ENCODE measurements around the gene COL16A1.

The COL16A1 gene

DNA sequence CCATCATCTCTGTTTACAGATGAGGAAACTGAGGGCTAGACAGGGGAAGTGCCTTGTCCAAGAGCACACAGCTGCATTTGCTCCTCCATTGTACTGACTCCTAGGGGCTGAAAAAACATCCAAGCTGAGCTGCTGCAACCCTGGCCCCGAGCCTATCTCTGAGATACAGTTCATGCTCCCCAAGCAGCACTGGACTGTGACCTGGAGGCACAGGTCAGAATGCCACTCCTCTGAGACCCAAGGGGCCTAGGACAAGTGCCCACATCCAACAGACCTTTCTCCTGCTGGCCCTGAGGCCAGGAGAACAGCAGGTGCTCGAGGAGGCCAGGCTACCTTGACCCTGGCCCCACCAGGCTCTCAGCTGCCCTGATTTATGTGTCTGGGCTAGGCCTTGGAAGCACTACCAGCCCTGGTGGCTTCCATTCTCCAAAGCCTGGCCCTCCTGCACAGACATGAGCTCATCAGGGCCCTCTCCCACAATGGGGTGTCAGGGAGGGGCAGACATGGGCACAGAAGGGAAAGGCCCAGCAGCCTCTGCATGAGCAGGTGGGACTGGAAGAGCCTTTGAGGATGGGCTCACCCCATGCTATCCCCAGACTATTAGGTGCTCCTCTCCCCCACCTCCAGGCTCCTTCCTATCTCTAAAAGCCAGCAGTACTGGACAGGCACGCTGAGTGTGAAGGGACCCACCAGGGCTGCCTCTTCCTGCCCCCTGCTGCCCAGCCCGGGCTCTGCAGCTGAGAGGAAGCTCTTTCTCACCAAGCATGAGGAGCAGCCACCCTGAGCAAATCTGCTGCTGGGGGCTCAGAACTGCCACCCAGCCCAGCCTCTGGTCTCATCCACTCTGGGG lies 41.5 kb upstream of the COL16A1 start:
- no peaks in the 10 kb centered on the region for H3K27me3 ChIP-seq (ENCODE audit: control insufficient read depth, insufficient read depth, low read length)
- no peak overlapping the region for H3K27ac ChIP-seq (ENCODE audit: low read length)
- no peaks in the 10 kb centered on the region for H3K36me3 ChIP-seq (ENCODE audit: control insufficient read depth, low read depth, low read length)
- H3K9me3 ChIP-seq (ENCODE audit: control insufficient read depth, low read depth, low read length): no peaks in the 10 kb centered on the region
- H3K4me1 ChIP-seq (ENCODE audit: control insufficient read depth, low read depth, low read length): peaks cover 7% of the 10 kb centered on the region
- no peak overlapping the region for H3K9ac ChIP-seq (ENCODE audit: low read length)
- no peak overlapping the region for H3K4me3 ChIP-seq (ENCODE audit: low read length)

DNA sequence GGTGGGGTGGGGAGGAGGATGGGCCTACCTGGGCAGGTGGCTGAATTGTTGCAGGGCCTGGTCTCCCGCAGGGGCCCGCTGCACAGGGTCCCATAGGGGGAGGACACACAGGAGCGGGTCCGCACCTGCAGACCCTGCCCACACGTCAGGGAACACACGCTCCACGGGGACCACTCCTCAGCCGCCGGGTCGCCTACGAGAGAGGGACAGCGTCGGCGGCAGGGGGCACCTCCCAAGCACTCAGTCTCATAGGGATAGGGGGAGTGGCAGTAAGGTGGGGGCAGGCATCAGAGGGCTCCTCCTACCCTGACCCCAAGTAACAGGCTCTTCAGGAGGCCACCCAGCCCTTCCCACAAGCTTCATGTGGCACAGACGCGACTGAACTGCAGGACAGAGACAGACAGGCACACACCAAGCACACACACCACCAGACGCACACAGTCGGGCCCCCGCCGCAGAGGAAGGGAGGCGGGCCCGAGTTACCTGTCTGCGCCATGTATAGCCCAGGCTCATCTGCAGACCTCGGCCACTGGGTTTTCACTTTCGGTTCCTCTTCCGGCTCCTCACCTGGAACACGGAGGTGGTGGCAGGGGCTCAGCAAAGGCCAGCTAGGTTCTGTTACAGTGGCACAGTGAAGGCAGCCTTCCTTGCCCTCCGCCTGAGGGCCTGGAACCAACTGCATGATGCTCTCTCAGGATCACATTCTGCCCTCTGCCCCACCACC lies 40.5 kb upstream of the COL16A1 start:
- no peaks in the 10 kb centered on the region for H3K36me3 ChIP-seq (ENCODE audit: control insufficient read depth, low read depth, low read length)
- H3K9ac ChIP-seq (ENCODE audit: low read length): no peak overlapping the region
- H3K4me1 ChIP-seq (ENCODE audit: control insufficient read depth, low read depth, low read length): peaks cover 10% of the 10 kb centered on the region
- no peaks in the 10 kb centered on the region for H3K27me3 ChIP-seq (ENCODE audit: control insufficient read depth, insufficient read depth, low read length)
- H3K4me3 ChIP-seq (ENCODE audit: low read length): no peak overlapping the region
- no peaks in the 10 kb centered on the region for H3K9me3 ChIP-seq (ENCODE audit: control insufficient read depth, low read depth, low read length)
- no peak overlapping the region for H3K27ac ChIP-seq (ENCODE audit: low read length)

DNA sequence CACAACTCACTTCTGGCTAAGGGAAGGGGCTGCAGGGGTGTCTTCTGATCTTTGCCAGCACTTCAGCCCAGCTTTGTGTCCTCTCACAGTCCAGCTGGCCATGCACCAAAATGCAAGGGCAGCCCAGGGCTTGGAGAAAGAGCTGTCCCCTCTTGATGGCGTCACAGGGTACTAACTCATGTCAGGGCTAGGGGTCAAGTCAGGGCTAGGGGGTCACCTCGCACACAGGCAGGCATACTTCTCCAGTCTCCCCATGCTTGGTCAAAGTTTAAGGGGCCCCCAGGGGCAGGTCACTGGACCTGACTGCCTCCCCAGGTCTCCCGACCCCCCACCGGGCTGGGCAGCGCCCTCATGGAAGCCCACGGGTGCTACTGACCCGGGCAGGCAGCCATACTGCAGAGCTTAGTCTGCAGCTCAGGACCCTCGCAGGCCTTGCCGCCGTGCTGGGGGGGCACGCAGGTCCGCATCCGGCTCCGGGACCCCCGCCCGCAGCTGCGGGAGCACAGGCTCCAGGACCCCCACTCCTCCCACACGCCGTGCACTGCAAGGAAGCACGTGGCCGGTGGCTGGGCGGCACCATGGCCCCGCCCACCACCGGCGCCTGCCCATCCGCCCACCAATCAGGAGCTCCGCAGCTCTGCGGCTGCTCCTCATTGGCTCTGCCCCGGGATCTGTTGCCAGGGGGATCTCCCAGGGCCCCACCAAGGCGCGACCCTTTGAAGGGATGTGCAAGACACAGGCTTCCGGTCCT lies 38.8 kb upstream of the COL16A1 start:
- Histone ChIP-seq H3K9ac (ENCODE audit: low read length) (no peak overlapping the region), H3K9me3 (ENCODE audit: control insufficient read depth, low read depth, low read length) (no peaks in the 10 kb centered on the region), H3K4me1 (ENCODE audit: control insufficient read depth, low read depth, low read length) (peaks cover 10% of the 10 kb centered on the region), H3K36me3 (ENCODE audit: control insufficient read depth, low read depth, low read length) (no peaks in the 10 kb centered on the region), H3K4me3 (ENCODE audit: low read length) (no peak overlapping the region), H3K27ac (ENCODE audit: low read length) (no peak overlapping the region), H3K27me3 (ENCODE audit: control insufficient read depth, insufficient read depth, low read length) (no peaks in the 10 kb centered on the region)

DNA sequence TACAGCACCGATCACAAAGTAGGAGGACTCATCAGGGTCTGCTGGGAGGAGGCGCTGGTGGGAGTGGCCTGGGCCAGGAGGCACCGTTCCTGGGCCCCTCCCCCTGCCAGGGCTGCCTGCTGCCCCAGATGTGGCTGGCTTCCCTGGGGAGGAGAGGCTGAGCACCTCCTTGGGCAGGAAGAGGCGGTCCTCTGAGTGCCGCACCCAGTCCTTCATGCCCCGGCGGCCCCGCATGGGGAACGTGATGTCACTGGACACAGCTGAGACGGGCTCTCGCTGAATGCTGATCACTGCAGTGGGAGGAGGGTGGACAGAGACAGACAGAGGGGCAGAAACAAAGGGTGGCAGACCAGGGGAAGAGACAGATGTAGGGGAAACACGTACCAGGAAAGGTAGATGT lies 35.5 kb upstream of the COL16A1 start:
- Histone ChIP-seq H3K9me3 (ENCODE audit: control insufficient read depth, low read depth, low read length) (no peaks in the 10 kb centered on the region), H3K36me3 (ENCODE audit: control insufficient read depth, low read depth, low read length) (no peaks in the 10 kb centered on the region), H3K4me3 (ENCODE audit: low read length) (no peak overlapping the region), H3K27ac (ENCODE audit: low read length) (no peak overlapping the region), H3K27me3 (ENCODE audit: control insufficient read depth, insufficient read depth, low read length) (no peaks in the 10 kb centered on the region), H3K4me1 (ENCODE audit: control insufficient read depth, low read depth, low read length) (peaks cover 3% of the 10 kb centered on the region), H3K9ac (ENCODE audit: low read length) (no peak overlapping the region)

DNA sequence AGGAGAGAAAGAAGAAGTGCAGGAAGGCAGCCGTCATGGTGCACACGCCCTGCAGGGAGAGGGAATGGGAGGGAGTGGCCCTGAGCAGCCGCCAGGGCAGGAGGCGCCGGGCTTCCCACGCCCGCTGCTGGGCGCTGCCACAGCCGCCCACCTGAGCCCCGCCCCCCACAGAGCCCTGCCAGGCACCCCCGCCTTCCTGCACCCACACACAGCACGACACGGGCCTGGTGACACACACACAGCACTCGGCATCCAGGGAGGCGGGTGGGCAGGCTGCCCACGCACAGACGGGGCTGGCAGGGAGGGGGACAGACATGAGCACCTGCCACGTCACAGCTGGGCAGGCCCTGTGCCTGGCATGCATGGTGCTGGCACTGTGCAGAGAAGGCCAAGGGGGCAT lies 32.9 kb upstream of the COL16A1 start:
- Histone ChIP-seq H3K27ac (ENCODE audit: low read length) (no peak overlapping the region), H3K4me1 (ENCODE audit: control insufficient read depth, low read depth, low read length) (peaks cover 3% of the 10 kb centered on the region), H3K4me3 (ENCODE audit: low read length) (no peak overlapping the region), H3K27me3 (ENCODE audit: control insufficient read depth, insufficient read depth, low read length) (no peaks in the 10 kb centered on the region), H3K9me3 (ENCODE audit: control insufficient read depth, low read depth, low read length) (no peaks in the 10 kb centered on the region), H3K9ac (ENCODE audit: low read length) (no peak overlapping the region), H3K36me3 (ENCODE audit: control insufficient read depth, low read depth, low read length) (no peaks in the 10 kb centered on the region)

DNA sequence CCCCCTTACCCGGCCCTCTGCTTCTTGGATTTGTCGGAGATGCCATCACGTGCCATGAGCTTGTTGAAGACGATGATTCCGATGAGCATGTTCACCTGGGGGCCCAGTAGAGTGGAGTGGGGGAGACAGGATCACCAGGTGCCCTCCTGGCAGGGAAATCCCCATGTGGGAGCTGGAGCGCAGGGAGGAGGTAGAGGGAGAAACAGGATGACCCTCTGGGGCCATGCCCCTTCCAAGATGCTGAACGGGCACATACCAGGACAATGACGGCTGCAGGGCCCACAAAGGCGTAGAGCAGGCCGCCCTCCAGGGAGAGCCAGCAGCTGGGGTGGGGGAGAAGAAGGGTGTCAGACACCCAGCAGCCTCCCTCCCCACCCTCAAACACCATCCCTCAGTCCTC lies 31.8 kb upstream of the COL16A1 start:
- peaks cover 3% of the 10 kb centered on the region for H3K4me1 ChIP-seq (ENCODE audit: control insufficient read depth, low read depth, low read length)
- H3K9me3 ChIP-seq (ENCODE audit: control insufficient read depth, low read depth, low read length): no peaks in the 10 kb centered on the region
- no peak overlapping the region for H3K9ac ChIP-seq (ENCODE audit: low read length)
- no peak overlapping the region for H3K4me3 ChIP-seq (ENCODE audit: low read length)
- no peak overlapping the region for H3K27ac ChIP-seq (ENCODE audit: low read length)
- no peaks in the 10 kb centered on the region for H3K27me3 ChIP-seq (ENCODE audit: control insufficient read depth, insufficient read depth, low read length)
- no peaks in the 10 kb centered on the region for H3K36me3 ChIP-seq (ENCODE audit: control insufficient read depth, low read depth, low read length)

DNA sequence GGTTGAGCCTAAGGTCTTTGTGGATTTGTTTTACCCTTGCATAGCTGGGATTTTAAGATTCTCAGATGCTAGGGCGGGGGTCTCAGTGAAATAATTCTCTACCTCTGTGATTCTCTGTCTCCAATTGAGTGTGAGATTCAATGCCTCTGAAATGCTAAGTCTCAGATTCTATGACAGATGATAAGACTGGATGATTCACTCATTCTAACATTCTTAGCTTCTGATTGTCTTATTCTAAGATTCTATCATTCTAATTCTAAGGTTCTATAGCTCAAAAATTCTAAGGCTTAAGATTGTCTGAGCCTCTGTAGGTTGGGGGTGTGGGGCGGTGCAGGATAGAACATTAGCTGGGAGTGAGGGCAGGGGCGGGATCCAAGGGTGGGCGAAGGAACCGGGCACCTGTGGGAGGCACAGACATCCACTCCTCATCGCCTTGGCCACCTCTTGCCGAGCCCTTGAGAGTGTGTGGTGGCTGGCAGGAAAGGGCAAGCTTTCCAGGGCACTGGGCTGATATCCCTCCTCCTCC lies 30.8 kb upstream of the COL16A1 start:
- no peak overlapping the region for H3K9ac ChIP-seq (ENCODE audit: low read length)
- no peaks in the 10 kb centered on the region for H3K27me3 ChIP-seq (ENCODE audit: control insufficient read depth, insufficient read depth, low read length)
- H3K4me3 ChIP-seq (ENCODE audit: low read length): no peak overlapping the region
- no peaks in the 10 kb centered on the region for H3K36me3 ChIP-seq (ENCODE audit: control insufficient read depth, low read depth, low read length)
- H3K27ac ChIP-seq (ENCODE audit: low read length): no peak overlapping the region
- H3K4me1 ChIP-seq (ENCODE audit: control insufficient read depth, low read depth, low read length): peaks cover 3% of the 10 kb centered on the region
- H3K9me3 ChIP-seq (ENCODE audit: control insufficient read depth, low read depth, low read length): no peaks in the 10 kb centered on the region

DNA sequence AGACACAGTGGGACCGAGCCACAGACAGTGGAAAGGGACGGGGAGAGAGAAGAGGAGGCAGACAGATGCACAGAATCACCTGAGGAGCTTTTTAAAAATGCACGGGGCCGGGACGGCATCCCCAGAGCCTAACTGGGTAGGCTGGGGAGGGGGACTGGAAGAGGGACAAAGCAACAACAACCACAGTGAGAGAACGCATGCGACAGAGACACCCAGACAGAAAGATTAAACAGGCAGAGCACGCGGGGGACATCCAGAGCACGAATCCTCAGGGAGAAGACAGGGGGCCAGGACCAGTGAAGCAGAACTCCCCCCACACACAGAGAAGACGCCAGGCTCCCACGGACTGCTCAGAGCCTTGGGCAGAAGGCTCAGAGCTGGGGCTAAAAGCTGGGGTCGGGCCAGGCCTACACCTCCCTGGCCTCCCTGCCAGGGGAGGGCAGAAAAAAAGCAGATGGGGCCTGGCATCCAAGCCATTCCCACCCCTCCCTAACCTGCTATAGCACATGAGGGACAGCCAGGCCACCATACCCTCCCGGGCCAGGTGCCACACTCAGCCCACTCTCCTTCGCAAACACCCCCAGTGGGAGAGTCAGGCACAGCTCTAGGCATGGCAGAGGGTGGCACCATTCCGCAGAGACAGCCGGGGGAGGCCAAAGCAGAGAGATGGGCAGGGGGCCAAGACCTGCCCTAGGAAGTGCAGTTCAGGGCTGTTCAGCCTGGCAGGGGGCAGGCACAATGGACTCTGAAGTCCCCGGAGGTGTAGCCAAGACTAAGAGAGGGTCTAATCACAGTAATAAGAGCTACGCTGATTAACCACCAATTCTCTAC lies 29.8 kb upstream of the COL16A1 start:
- Histone ChIP-seq H3K27me3 (ENCODE audit: control insufficient read depth, insufficient read depth, low read length) (no peaks in the 10 kb centered on the region), H3K36me3 (ENCODE audit: control insufficient read depth, low read depth, low read length) (no peaks in the 10 kb centered on the region), H3K27ac (ENCODE audit: low read length) (no peak overlapping the region), H3K4me3 (ENCODE audit: low read length) (no peak overlapping the region), H3K9me3 (ENCODE audit: control insufficient read depth, low read depth, low read length) (no peaks in the 10 kb centered on the region), H3K9ac (ENCODE audit: low read length) (no peak overlapping the region), H3K4me1 (ENCODE audit: control insufficient read depth, low read depth, low read length) (no peaks in the 10 kb centered on the region)

DNA sequence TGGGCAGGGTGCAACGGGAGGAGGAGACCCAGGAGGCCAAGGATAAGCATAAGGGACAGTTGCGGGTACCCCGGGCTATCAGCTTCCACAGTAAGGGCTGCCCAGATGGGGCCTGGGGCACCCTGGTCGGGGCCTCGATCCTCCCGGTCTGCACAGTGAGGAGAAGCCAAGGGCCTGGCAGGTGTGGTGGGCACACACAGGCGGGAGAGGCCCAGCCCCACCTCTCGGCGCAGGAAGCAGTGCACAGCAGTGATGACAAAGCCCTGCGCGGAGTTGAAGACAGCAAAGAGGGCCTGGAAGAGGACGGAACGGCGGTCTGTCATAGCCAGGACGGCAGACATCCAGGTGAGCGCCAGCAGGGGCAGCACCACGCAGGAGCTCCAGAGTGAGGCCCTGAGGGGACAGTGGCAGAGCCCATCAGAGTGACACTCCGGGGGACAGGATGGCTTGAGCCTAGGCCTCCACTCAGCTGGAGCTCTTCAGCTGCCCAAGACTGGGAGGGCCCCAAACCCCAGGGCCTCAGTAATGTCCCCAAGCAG lies 29.0 kb upstream of the COL16A1 start:
- H3K9ac ChIP-seq (ENCODE audit: low read length): no peak overlapping the region
- no peaks in the 10 kb centered on the region for H3K4me1 ChIP-seq (ENCODE audit: control insufficient read depth, low read depth, low read length)
- no peaks in the 10 kb centered on the region for H3K36me3 ChIP-seq (ENCODE audit: control insufficient read depth, low read depth, low read length)
- no peaks in the 10 kb centered on the region for H3K27me3 ChIP-seq (ENCODE audit: control insufficient read depth, insufficient read depth, low read length)
- no peak overlapping the region for H3K4me3 ChIP-seq (ENCODE audit: low read length)
- no peaks in the 10 kb centered on the region for H3K9me3 ChIP-seq (ENCODE audit: control insufficient read depth, low read depth, low read length)
- no peak overlapping the region for H3K27ac ChIP-seq (ENCODE audit: low read length)

DNA sequence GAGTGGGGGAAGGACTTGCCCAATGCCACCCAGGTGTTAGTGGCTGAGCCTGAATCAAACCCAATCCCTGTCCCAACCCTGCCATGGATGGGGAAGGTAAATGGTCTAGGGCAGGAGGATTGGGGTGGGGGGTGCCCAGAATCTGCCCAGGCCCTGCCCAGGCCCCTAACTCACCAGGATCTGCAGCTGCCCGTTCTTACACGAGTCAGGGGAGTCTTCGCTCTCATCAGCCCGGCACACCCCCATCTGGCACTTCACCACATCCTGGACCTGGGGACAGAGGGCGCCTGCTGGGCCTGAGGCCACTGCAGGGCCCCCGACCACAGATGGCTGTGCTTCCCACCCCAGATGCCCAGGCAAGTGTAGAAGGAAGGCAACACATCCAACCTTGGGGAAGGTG lies 28.5 kb upstream of the COL16A1 start:
- H3K27ac ChIP-seq (ENCODE audit: low read length): no peak overlapping the region
- no peaks in the 10 kb centered on the region for H3K36me3 ChIP-seq (ENCODE audit: control insufficient read depth, low read depth, low read length)
- no peaks in the 10 kb centered on the region for H3K4me1 ChIP-seq (ENCODE audit: control insufficient read depth, low read depth, low read length)
- H3K27me3 ChIP-seq (ENCODE audit: control insufficient read depth, insufficient read depth, low read length): no peaks in the 10 kb centered on the region
- no peak overlapping the region for H3K9ac ChIP-seq (ENCODE audit: low read length)
- H3K4me3 ChIP-seq (ENCODE audit: low read length): no peak overlapping the region
- no peaks in the 10 kb centered on the region for H3K9me3 ChIP-seq (ENCODE audit: control insufficient read depth, low read depth, low read length)

Measured in iPS-18a (cell line).